ENCODE results near the gene LPCAT4. TPM values are rescaled to one million over a fixed set of nuclear protein-coding genes. Genes with fewer than 3 reads are reported as not detected.

LPCAT4 gene
- polyA plus RNA-seq, 1 of the 3 experiments (the other 2 are of a cell fraction) = 88.4 TPM

DNA sequence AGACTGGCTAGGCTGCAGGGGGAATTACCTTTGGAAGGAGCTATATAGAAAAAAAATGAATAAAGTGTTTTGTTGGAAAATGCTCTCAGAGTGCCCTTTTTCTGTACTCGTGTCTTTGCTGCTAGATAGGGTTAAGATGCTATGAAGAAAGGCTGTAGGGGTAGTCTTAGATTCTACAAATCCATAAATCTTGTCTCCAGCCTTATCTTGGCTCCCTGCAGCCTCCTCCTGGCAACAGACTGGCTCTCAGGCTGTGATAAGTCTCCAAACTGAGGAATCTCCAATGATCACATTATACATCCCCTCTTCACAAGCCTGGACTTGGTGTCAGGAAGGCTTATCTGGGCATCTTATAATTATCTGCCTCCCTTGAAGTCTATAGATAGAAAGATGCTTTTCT, 9.3 kb downstream of the LPCAT4 start:
- WGBS (ENCODE audit: low lambda C conversion rate) = 79% methylated on average over 1 of the region's 1 CpG
- CTCF ChIA-PET = interaction anchor here (1.3 to 2.1 kb wide), 2 partner anchors 10 to 14 kb away, joined by 5 to 14 read pairs; partner anchors contain the start of genes LPCAT4, NOP10 and NUTM1

More for the DNA sequence above, 9.3 kb downstream of the LPCAT4 start:
- DNase-seq = no peak
- Histone ChIP-seq H2AFZ (ENCODE audit: low read depth) (no peak overlapping the region), H4K20me1 (ENCODE audit: insufficient read depth) (no peaks in the 10 kb centered on the region), H3K9ac (no peak overlapping the region), H3K4me1 (ENCODE audit: control insufficient read depth in 1 of 2, insufficient read depth in 2 of 2, low read depth in 1 of 2, low read length in 1 of 2) (no peaks in the 10 kb centered on the region), H3K36me3 (replicated peaks in 1 of 2; ENCODE audit: control insufficient read depth in 1 of 2, insufficient read depth in 2 of 2, low read length in 1 of 2) (peaks cover 7 to 55% of the 10 kb centered on the region in 2 experiments), H3K9me3 (no peaks in the 10 kb centered on the region), H3K9me2 (no peaks in the 10 kb centered on the region), H3K27ac (ENCODE audit: low read depth in 2 of 2, low read length in 1 of 2) (no peak overlapping the region), H3K79me2 (ENCODE audit: insufficient read depth) (no peaks in the 10 kb centered on the region), H3K4me3 (ENCODE audit: low read depth in 2 of 2, low read length in 1 of 2) (no peak overlapping the region), H3K27me3 (ENCODE audit: insufficient read depth) (no peaks in the 10 kb centered on the region), H3K4me2 (no peak overlapping the region), H3F3A (replicated peaks; ENCODE audit: insufficient read depth) (no peaks in the 10 kb centered on the region)
- POLR2A ChIA-PET = no interaction called here
- TF ChIP-seq TEAD4 (IDR thresholded peaks at IDR 0.05; ENCODE audit: borderline replicate concordance, insufficient read depth) (no peak), RFX5 (IDR thresholded peaks at IDR 0.05; ENCODE audit: low read length) (no peak), SIN3A (IDR thresholded peaks at IDR 0.05; ENCODE audit: borderline replicate concordance, low read depth, low read length) (no peak), RXRA (IDR thresholded peaks at IDR 0.05; ENCODE audit: borderline replicate concordance, low read depth) (no peak), FOXM1 (IDR thresholded peaks at IDR 0.05; ENCODE audit: low read depth) (no peak), GATA2 (CRISPR knock-in tag; IDR thresholded peaks at IDR 0.05) (no peak), EZH2phosphoT487 (IDR thresholded peaks at IDR 0.05; ENCODE audit: borderline replicate concordance, low read depth) (no peak), JUND (IDR thresholded peaks at IDR 0.05) (no peak), ELF1 (IDR thresholded peaks at IDR 0.05) (no peak), CHD2 (IDR thresholded peaks at IDR 0.05; ENCODE audit: low read length, partially characterized antibody) (no peak), FOXJ3 (CRISPR knock-in tag; IDR thresholded peaks at IDR 0.05) (no peak), NRF1 (IDR thresholded peaks at IDR 0.05; ENCODE audit: low read depth, low read length) (no peak), TAF1 (IDR thresholded peaks at IDR 0.05; ENCODE audit: borderline replicate concordance, low read depth, low read length) (no peak)
- TF ChIP-seq, protein P1, sequence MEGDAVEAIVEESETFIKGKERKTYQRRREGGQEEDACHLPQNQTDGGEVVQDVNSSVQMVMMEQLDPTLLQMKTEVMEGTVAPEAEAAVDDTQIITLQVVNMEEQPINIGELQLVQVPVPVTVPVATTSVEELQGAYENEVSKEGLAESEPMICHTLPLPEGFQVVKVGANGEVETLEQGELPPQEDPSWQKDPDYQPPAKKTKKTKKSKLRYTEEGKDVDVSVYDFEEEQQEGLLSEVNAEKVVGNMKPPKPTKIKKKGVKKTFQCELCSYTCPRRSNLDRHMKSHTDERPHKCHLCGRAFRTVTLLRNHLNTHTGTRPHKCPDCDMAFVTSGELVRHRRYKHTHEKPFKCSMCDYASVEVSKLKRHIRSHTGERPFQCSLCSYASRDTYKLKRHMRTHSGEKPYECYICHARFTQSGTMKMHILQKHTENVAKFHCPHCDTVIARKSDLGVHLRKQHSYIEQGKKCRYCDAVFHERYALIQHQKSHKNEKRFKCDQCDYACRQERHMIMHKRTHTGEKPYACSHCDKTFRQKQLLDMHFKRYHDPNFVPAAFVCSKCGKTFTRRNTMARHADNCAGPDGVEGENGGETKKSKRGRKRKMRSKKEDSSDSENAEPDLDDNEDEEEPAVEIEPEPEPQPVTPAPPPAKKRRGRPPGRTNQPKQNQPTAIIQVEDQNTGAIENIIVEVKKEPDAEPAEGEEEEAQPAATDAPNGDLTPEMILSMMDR (IDR thresholded peaks at IDR 0.05) = no peak
- TF ChIP-seq, protein P2, sequence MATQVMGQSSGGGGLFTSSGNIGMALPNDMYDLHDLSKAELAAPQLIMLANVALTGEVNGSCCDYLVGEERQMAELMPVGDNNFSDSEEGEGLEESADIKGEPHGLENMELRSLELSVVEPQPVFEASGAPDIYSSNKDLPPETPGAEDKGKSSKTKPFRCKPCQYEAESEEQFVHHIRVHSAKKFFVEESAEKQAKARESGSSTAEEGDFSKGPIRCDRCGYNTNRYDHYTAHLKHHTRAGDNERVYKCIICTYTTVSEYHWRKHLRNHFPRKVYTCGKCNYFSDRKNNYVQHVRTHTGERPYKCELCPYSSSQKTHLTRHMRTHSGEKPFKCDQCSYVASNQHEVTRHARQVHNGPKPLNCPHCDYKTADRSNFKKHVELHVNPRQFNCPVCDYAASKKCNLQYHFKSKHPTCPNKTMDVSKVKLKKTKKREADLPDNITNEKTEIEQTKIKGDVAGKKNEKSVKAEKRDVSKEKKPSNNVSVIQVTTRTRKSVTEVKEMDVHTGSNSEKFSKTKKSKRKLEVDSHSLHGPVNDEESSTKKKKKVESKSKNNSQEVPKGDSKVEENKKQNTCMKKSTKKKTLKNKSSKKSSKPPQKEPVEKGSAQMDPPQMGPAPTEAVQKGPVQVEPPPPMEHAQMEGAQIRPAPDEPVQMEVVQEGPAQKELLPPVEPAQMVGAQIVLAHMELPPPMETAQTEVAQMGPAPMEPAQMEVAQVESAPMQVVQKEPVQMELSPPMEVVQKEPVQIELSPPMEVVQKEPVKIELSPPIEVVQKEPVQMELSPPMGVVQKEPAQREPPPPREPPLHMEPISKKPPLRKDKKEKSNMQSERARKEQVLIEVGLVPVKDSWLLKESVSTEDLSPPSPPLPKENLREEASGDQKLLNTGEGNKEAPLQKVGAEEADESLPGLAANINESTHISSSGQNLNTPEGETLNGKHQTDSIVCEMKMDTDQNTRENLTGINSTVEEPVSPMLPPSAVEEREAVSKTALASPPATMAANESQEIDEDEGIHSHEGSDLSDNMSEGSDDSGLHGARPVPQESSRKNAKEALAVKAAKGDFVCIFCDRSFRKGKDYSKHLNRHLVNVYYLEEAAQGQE (IDR thresholded peaks at IDR 0.05; ENCODE audit: low read depth, low read length) = no peak
- TF ChIP-seq, protein P3, sequence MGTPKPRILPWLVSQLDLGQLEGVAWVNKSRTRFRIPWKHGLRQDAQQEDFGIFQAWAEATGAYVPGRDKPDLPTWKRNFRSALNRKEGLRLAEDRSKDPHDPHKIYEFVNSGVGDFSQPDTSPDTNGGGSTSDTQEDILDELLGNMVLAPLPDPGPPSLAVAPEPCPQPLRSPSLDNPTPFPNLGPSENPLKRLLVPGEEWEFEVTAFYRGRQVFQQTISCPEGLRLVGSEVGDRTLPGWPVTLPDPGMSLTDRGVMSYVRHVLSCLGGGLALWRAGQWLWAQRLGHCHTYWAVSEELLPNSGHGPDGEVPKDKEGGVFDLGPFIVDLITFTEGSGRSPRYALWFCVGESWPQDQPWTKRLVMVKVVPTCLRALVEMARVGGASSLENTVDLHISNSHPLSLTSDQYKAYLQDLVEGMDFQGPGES (IDR thresholded peaks at IDR 0.05; ENCODE audit: low read depth, low read length) = no peak
- TF ChIP-seq, protein P4, sequence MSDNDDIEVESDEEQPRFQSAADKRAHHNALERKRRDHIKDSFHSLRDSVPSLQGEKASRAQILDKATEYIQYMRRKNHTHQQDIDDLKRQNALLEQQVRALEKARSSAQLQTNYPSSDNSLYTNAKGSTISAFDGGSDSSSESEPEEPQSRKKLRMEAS (IDR thresholded peaks at IDR 0.05; ENCODE audit: low read depth) = no peak
- TF ChIP-seq, protein P5, sequence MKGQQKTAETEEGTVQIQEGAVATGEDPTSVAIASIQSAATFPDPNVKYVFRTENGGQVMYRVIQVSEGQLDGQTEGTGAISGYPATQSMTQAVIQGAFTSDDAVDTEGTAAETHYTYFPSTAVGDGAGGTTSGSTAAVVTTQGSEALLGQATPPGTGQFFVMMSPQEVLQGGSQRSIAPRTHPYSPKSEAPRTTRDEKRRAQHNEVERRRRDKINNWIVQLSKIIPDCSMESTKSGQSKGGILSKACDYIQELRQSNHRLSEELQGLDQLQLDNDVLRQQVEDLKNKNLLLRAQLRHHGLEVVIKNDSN (IDR thresholded peaks at IDR 0.05; ENCODE audit: borderline replicate concordance, low read depth) = no peak

Measured in SK-N-SH (cell line).